GM12891 (cell line): Measurements from ENCODE around the gene MTMR3.

Experiments used
- PAX5 ChIP-seq: IDR thresholded peaks from 2 replicates; pipeline ENCODE4 v1.6.1; 2011; ENCODE audit warnings: low read length, moderate library complexity, mild to moderate bottlenecking; ENCODE audit not compliant: insufficient read depth, severe bottlenecking
- POLR2A ChIP-seq: IDR thresholded peaks from 2 replicates; pipeline ENCODE4 v1.6.1; 2011; ENCODE audit warnings: low read depth, low read length, control low read depth
- POLR2AphosphoS5 ChIP-seq: IDR thresholded peaks from 2 replicates; pipeline ENCODE4 v1.6.1; 2011; ENCODE audit warnings: low read depth, low read length, control low read depth
- SPI1 ChIP-seq: IDR thresholded peaks from 2 replicates; pipeline ENCODE4 v1.6.1; 2011; ENCODE audit warnings: low read depth, low read length, control low read depth
- TAF1 ChIP-seq: IDR thresholded peaks from 2 replicates; pipeline ENCODE4 v1.6.1; 2011; ENCODE audit warnings: low read depth, low read length, control low read depth

DNA sequence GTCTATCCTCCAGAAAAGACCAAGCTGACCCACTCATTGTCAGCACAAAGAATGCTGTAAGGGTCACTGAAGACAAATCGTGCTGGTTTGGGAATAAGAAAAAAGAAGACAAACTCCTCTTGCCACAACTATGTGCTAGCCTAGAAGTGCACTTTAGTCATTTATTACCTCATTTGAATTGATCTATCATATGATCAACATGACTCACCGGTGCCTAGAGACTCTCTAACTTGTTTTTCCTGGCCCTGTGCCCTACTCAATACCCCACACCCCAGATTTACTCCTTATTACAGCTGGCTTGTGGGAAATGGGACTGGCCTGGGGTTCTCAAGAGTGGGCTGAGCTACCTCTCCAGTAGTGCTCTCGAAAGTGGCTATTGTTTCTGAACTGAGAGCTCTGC is 161.4 kb downstream of the MTMR3 start:
- TF ChIP-seq POLR2A = no peak
- no peak for TF ChIP-seq PAX5
- no peak for TF ChIP-seq TAF1
- no peak for TF ChIP-seq POLR2AphosphoS5
- TF ChIP-seq SPI1 = no peak
